ENCODE results near the gene TBX3.

Gene TBX3

DNA sequence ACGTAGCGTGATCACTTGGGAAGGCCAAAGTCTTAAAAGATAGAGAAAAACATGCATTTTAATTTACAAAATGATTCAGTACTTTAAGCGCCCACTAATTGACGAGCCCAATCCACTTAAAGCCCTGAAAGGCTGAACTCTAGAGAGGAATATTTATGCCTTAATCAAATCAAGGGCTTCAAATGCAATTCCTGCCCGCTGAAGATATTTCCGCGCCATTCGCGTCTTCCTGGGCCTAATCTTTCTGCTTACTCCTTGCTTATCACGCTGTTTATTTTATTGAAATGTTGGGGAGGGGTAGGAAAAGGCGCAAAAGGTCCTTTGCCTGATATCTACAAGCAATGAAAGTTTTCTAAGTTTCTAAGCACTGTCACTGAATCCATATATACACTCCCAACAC, 4.0 kb downstream of the TBX3 start:
- no peaks in the 10 kb centered on the region for H3K79me2 ChIP-seq (ENCODE audit: insufficient read depth, low read length)

DNA sequence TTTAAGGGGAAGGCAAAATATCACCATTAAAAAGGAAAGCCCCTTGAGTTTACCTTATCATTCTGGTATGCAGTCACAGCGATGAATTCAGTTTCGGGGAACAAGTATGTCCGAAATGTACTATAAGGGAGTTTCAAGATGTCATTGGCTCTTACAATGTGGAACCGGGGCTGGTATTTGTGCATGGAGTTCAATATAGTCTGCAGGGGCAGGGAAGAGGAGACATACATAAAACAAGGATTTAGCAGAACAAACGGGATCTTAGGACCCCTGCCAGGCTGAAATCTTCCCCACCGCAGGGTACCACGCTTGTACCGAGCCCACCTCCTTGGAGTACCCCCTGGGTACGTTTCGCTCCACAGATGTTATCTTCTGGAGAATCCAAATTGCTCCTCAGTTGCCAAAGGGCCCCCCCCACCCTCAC, 4.5 kb downstream of the TBX3 start:
- no peaks in the 10 kb centered on the region for H3F3A ChIP-seq (ENCODE audit: insufficient read depth, low read length)
- no peak overlapping the region for H3K4me3 ChIP-seq (ENCODE audit: low read depth, low read length, poor library complexity, severe bottlenecking)
- TF ChIP-seq, protein P1, sequence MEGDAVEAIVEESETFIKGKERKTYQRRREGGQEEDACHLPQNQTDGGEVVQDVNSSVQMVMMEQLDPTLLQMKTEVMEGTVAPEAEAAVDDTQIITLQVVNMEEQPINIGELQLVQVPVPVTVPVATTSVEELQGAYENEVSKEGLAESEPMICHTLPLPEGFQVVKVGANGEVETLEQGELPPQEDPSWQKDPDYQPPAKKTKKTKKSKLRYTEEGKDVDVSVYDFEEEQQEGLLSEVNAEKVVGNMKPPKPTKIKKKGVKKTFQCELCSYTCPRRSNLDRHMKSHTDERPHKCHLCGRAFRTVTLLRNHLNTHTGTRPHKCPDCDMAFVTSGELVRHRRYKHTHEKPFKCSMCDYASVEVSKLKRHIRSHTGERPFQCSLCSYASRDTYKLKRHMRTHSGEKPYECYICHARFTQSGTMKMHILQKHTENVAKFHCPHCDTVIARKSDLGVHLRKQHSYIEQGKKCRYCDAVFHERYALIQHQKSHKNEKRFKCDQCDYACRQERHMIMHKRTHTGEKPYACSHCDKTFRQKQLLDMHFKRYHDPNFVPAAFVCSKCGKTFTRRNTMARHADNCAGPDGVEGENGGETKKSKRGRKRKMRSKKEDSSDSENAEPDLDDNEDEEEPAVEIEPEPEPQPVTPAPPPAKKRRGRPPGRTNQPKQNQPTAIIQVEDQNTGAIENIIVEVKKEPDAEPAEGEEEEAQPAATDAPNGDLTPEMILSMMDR (IDR thresholded peaks at IDR 0.05; ENCODE audit: low read length): no peak
- TF ChIP-seq EZH2 (IDR thresholded peaks at IDR 0.05; ENCODE audit: borderline replicate concordance, low read length): no peak
- H3K4me1 ChIP-seq (ENCODE audit: insufficient read depth, low read length, severe bottlenecking): no peaks in the 10 kb centered on the region
- no peak overlapping the region for H3K4me2 ChIP-seq (ENCODE audit: low read length)
- H3K9me2 ChIP-seq (ENCODE audit: low read depth, low read length): no peaks in the 10 kb centered on the region
- H3K27me3 ChIP-seq (ENCODE audit: insufficient read depth, low read length): no peaks in the 10 kb centered on the region
- no peak overlapping the region for H2AFZ ChIP-seq (ENCODE audit: low read length)
- no peaks in the 10 kb centered on the region for H3K36me3 ChIP-seq (ENCODE audit: insufficient read depth, low read length)
- no peak overlapping the region for H3K27ac ChIP-seq (ENCODE audit: low read depth, low read length, poor library complexity, severe bottlenecking)
- H4K20me1 ChIP-seq (ENCODE audit: insufficient read depth, low read length): no peaks in the 10 kb centered on the region
- no peak overlapping the region for H3K9ac ChIP-seq (ENCODE audit: low read length)
- H3K79me2 ChIP-seq (ENCODE audit: insufficient read depth, low read length): no peaks in the 10 kb centered on the region
- no peaks in the 10 kb centered on the region for H3K9me3 ChIP-seq (ENCODE audit: low read length)

More for the DNA sequence above, 4.0 kb downstream of the TBX3 start:
- H3K9me2 ChIP-seq (ENCODE audit: low read depth, low read length): no peaks in the 10 kb centered on the region
- no peaks in the 10 kb centered on the region for H3K27me3 ChIP-seq (ENCODE audit: insufficient read depth, low read length)
- no peak overlapping the region for H3K27ac ChIP-seq (ENCODE audit: low read depth, low read length, poor library complexity, severe bottlenecking)
- no peak overlapping the region for H2AFZ ChIP-seq (ENCODE audit: low read length)
- H3K9ac ChIP-seq (ENCODE audit: low read length): no peak overlapping the region
- H3K36me3 ChIP-seq (ENCODE audit: insufficient read depth, low read length): no peaks in the 10 kb centered on the region
- TF ChIP-seq EZH2 (IDR thresholded peaks at IDR 0.05; ENCODE audit: borderline replicate concordance, low read length): no peak
- TF ChIP-seq, protein P1 (IDR thresholded peaks at IDR 0.05; ENCODE audit: low read length): no peak
- H3K9me3 ChIP-seq (ENCODE audit: low read length): no peaks in the 10 kb centered on the region
- no peaks in the 10 kb centered on the region for H3K4me1 ChIP-seq (ENCODE audit: insufficient read depth, low read length, severe bottlenecking)
- no peaks in the 10 kb centered on the region for H3F3A ChIP-seq (ENCODE audit: insufficient read depth, low read length)
- H3K4me3 ChIP-seq (ENCODE audit: low read depth, low read length, poor library complexity, severe bottlenecking): no peak overlapping the region
- no peaks in the 10 kb centered on the region for H4K20me1 ChIP-seq (ENCODE audit: insufficient read depth, low read length)
- no peak overlapping the region for H3K4me2 ChIP-seq (ENCODE audit: low read length)

DNA sequence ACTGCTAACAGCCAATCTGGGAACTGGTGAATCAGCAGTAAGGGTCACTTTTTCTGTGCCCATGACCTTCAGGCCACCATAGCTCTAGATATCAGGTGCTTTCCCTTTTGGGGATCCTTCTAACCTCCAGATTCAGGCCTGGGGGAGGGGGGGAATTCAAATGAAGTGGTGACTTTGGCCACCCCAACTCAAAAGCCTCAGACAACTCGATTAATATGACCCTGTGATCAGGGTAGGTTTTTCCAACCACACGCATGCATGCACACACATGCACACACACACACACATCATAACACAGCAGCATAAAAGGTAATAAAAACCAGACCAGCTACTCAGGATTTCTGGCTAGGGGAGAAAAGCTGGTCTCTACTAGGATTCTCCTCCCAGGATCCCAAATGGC, 5.3 kb downstream of the TBX3 start:
- Histone ChIP-seq H3K4me2 (ENCODE audit: low read length) (no peak overlapping the region), H2AFZ (ENCODE audit: low read length) (no peak overlapping the region), H3K36me3 (ENCODE audit: insufficient read depth, low read length) (no peaks in the 10 kb centered on the region), H4K20me1 (ENCODE audit: insufficient read depth, low read length) (no peaks in the 10 kb centered on the region), H3K4me3 (ENCODE audit: low read depth, low read length, poor library complexity, severe bottlenecking) (no peak overlapping the region), H3K27me3 (ENCODE audit: insufficient read depth, low read length) (no peaks in the 10 kb centered on the region), H3F3A (ENCODE audit: insufficient read depth, low read length) (no peaks in the 10 kb centered on the region), H3K27ac (ENCODE audit: low read depth, low read length, poor library complexity, severe bottlenecking) (no peak overlapping the region), H3K9ac (ENCODE audit: low read length) (no peak overlapping the region), H3K4me1 (ENCODE audit: insufficient read depth, low read length, severe bottlenecking) (no peaks in the 10 kb centered on the region), H3K79me2 (ENCODE audit: insufficient read depth, low read length) (no peaks in the 10 kb centered on the region), H3K9me3 (ENCODE audit: low read length) (no peaks in the 10 kb centered on the region), H3K9me2 (ENCODE audit: low read depth, low read length) (no peaks in the 10 kb centered on the region)
- TF ChIP-seq, protein P1 (IDR thresholded peaks at IDR 0.05; ENCODE audit: low read length): no peak
- no peak for TF ChIP-seq EZH2 (IDR thresholded peaks at IDR 0.05; ENCODE audit: borderline replicate concordance, low read length)
